NCI-H524 (cell line): Measurements from ENCODE around the gene ZSWIM6.
A peak's percentile ranks its signal among the peaks of the same experiment; 100 is the strongest.

Experiments
- DNase-seq, 2 experiments: peaks; one replicate each; lab custom pipeline; 2025; lab: John Stamatoyannopoulos, UW

The ZSWIM6 gene

DNA sequence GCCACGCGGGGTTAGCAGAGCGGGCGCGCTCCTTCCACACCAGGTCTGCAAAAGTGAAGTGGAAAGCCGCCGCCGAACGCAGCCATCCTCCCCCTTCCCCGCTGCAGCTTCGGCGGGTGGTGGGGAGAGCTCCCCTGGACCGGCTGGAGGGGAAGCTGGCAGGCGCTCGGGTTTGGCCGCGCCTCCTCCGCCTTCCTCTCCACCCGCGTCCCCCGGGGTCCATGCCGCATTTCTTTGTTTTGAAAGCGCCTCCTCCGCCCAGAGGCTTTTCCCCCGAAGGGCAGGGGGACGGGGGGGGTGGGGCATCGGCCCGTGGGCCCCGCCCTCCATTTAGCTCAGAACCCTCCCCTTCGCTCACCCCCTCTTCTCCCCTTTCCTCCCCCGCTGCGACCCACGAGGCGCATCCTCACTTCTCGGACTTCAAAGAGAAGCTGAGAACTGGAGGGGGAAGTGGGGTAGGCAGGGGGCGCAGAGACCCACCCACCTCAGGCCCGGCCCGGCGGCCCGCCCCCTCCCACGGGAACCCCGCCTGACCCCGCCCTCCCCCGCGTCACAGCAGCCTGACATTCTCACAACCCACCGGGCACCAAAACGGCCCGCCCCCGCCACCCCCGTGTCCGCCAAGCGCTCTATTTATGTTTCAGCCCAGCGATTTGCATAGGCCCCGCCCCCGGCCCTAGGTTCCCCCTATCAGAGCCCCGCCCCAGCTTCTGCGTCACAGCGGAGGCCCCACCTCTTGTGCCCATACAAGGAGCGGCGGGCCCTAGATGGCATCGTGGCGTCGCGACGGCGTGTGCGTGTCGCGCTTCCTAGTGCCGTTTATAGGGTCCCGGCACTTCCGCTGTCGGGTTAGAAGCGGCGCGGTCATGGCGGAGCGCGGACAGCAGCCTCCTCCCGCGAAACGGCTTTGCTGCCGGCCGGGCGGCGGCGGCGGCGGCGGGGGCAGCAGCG, at the start of gene ZSWIM6:
TSS of gene ZSWIM6 (plus strand) at position 852 of the 951 bp plus-strand sequence. CDS start at position 867, 15 bp downstream.
- DNase-seq: peak; percentile 98 to 99

DNA sequence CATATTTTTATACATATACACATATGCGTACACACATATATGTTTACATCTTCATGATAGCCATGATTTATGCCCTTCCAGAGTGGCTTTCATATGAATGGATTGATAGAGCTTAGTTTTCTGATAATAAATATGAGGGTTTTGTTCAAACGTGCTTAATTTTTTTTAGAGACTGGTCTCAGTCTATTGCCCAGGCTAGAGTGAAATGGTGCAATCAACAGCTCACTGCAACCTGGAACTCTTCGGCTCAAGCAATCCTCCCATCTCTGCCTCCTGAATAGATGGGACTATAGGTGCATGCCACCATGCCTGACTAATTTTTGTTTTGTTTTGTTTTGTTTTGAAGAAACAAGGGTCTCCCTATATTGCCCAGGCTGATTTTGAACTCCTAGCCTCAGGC, 48.6 kb upstream of the ZSWIM6 start:
- no peak for DNase-seq

DNA sequence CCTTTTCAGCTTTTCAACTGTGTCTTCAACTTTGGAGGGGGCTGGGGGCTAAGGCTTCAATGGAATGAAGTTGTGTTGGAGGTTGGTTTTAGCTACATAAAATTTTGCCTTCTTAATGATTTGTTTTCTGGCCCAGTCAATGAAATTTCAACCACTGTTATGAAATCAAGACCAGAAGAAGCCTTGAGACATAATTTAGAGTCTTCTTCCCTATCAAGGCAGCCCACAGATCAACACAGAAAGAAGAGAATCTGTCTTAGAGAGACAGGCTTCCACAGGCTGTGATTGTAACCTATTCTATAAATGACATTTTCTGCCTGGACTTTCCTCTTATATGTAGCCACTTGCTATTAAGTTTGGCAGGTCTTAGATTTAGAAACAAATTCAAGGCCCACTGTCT, 46.5 kb upstream of the ZSWIM6 start:
- no peak for DNase-seq

DNA sequence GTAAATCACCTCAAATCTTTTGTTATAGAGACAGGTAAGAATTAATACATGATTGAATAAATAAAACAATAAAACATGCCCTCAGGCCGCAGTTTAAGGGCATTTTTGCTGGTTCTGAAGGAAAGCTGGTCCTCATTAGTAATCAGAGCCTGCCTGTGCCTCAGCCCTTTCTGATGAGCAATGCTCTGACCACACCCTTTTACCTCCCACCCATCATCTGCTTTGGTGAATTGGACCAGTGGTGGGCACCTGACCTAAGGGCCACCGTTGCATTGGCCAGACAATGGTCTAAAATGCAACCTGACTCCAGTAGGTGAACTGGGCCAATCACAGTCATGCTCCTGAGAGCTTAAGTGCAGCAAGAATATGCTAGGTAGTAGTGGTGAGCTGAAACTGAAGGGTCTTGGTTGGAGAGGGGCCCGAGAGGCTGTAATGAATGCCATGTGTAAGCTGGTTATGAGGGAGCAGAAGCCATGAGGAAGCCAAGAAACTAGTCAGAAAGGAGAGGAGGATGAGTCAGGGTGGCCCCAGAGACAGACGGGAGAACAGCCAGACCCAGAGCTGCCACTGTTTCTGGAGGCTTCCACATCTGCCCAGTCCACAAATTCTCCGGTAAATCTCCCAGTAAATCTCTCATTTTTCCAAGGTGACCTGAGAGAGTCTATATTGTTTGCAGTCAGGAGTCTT, 45.5 kb upstream of the ZSWIM6 start:
- no peak for DNase-seq

DNA sequence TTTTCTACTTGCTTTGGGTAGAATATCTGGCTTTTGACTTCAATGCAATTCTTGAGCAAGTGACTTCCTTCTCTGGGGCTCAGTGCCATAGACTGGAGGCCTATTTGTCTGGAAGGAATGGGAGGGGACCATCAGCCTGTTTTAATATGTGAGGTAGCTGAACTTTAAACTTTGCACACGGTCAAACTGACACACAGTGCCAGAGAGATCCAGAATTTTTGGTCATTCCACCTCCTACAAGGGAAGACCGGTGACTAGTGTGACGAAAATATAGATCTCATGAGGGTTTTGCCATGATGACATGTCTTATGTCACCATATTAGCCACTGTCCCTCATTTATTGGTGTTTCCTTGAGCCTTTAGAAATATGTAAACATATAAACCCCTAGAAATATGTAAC, 44.6 kb upstream of the ZSWIM6 start:
- no peak for DNase-seq

DNA sequence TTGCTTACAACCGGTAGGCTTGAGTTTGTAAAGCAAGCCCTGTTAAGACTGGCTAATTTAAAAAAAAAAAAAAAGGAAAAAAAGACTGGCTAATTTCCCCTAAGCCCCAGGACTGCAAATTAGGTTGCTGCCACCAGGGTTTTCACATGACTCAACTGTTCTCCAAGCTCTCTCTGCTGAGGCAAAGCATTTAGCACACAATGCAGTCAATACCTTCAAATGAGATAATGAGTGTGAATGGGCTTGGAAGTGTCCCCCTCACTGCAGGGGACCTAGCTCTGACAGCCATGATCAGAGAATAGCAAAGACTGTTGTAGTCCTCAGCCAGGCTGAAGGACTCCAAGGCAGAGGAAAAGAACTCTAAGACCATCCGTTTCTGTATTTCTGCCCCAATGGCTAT, 42.8 kb upstream of the ZSWIM6 start:
- no peak for DNase-seq

DNA sequence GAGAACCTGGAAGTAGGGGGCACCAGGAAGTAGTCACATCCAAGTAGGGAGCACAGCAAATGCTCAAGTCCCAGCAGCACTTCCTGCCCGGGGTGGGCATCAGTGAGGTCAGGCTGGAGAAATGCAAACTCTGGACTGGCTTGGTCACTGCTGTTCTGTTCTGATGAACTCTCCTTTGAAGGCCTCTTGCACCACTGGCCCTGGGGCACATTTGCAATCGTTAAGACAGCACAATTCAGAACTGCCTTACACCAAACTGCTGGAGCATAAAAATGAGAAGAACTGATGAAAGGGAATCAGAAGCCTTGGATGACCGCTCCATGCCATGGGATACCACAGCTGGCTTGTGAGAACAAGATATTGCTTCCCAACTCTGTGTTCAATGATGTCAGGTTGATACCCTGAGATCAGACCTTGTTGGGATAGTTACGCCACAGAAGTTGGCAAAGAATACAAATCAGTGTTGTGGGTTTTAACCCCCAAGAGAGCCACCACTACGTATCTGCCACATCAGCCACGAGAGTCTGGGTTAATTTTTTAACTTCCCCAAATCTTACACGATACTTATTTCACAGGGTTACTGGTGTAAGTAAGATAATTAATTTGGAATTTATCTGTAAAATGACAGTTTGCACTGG, 42.3 kb upstream of the ZSWIM6 start:
- no peak for DNase-seq

DNA sequence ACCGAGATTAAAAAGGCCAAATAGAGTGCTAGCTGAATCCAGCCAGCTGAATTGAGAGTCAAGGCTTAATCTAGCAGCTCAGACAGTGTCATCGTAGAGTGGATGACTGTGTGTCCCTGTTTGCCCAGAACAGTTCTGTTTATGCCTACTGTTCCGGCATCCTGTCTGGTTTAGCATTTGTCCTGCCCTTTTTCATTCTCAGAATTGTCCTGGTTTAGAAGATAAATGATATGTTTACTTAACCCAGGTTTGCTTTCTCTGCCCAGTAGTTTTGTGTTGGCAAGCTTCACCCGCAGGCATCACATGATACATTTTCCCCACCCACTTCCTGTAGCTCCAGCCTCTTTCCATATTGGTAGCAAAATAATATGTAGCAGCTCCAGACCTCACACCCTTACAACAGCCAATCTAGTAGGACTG, 41.3 kb upstream of the ZSWIM6 start:
- DNase-seq: no peak

DNA sequence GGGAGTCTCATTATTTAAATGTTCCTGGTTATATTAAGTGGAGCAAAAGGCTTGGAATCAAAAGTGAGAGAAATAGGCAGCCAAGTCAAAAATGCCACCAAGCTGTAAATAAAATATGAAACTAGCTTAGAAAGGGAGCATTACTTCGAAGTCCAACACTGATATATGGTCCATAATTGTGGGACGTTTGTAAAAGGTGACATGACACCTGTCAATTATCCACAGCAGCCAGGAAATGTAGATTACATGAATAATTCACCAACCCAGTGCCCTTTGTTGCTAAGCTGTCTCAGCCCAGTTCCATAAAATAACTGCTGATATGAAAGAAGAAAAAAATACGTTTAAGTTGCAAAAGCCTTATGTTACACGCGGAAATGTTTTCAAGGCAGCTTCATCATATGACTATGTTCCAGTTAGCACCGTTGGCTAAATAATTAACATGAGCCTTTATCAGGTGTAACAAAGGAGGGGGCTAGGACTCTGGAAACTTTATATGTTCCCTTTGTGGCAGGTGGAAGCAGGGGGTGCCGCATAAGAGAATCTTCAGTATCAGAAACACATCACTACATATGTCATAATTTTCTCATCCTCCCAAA, 39.9 kb upstream of the ZSWIM6 start:
- DNase-seq: no peak

DNA sequence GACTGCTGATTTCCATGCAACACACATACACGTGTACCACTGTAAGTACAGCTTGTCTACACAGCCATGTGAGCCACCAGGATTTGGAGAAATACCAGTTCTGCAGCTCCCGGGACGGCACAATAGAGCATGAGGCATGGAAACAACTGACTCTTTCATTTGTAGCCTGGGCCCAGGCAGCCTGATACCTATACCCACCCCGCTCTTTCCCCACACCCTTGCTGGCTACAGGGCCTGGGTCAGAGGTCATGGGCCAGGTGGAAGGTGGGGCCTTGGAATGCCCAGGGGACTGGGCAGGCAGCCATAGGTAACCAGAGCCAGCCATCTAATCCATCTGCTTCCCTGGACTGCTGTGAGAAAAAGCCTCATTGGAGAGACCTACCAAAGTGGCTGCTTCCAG, 39.0 kb upstream of the ZSWIM6 start:
- DNase-seq: no peak

DNA sequence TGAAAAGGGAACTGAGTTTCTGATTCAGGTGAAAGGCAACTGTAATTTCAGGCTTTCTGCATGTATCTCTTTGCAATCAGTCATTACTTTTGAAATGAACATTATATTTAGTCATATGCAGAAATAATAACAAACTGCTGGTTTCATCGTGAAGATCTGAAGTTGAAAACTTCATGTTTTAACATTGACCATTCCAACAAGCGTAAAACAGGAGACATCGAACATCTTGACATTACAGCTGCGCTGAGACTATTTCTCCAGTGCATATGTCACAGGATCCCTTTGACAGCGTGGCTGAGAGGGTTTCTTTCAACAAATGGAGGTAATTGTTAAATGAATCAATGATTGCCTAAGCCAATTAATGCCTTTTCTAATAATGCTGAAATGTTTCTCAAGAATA, 38.2 kb upstream of the ZSWIM6 start:
- DNase-seq: no peak

DNA sequence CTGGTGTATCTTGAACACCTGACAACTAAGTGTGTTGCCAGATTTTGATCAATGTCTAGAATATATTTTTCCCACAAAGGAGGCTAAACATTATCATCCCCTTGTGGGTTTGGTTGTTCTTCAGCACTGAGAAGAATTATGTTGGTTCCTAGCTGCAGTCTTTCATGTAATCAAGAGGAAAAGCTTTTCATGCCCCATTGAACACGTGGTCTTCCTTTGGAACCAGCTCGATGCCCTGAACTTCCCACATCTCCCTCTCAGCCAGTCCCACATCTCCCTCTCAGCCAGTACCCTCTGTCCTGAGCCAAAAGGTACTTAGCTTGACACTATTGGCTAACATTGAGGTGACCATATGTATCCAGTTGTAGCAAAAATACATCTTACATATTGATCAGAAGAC, 36.7 kb upstream of the ZSWIM6 start:
- no peak for DNase-seq

DNA sequence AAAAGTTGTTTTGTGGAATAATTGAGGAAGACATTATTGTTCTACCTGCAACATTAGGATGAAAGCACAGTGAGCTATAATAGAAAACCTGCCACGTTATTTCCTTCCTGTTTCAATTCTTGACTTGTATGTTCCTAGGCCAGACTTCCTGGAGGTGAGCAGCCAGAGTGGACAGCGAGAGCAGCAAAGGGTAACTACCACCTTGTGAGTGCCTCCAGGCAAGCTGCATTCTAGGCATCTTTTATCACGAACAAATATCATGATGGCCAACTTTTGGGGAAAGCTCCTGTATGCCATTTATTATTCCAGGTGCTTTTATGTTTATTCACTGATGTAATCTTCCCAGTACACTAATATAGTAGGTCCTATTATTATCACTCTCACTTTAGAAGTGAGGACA, 34.0 kb upstream of the ZSWIM6 start:
- DNase-seq: no peak

DNA sequence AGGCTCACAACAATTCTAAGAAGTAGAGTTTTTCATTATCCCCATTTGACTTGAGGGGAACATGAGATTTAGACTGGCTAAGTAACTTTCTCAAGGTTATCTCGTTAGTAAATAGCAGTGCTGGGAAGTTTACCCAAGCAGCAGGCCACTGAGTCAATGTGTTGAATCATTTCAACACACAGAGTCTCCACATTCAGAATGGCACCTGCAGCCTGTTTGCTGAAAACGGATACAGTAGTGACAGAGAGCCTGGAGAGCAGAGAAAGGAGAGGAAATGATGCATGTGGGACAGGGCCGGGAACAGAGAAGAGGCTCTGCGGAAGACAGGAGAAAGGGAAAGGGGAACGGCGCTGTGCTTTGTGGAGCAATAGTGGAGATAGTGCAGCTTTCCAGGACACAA, 33.5 kb upstream of the ZSWIM6 start:
- no peak for DNase-seq

DNA sequence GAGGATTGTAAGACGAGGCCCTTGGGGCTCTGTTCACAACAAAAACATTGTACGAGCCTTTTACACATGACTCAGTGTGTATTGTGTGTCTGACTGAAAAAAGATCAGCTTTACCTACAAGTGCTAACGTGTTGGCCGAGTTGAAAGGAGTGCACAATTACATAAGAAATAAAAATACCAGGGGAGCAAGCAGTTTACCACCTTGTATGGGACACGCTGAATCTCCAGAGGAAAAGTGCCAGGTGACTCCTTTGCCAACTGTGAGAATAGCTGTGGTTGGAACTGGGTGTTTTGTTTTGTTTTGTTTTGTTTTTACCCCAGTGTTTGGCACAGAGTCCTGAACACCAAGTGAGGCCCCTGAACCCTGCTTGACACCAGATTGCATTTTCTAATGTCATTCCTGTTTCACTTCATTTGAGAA, 32.8 kb upstream of the ZSWIM6 start:
- no peak for DNase-seq

DNA sequence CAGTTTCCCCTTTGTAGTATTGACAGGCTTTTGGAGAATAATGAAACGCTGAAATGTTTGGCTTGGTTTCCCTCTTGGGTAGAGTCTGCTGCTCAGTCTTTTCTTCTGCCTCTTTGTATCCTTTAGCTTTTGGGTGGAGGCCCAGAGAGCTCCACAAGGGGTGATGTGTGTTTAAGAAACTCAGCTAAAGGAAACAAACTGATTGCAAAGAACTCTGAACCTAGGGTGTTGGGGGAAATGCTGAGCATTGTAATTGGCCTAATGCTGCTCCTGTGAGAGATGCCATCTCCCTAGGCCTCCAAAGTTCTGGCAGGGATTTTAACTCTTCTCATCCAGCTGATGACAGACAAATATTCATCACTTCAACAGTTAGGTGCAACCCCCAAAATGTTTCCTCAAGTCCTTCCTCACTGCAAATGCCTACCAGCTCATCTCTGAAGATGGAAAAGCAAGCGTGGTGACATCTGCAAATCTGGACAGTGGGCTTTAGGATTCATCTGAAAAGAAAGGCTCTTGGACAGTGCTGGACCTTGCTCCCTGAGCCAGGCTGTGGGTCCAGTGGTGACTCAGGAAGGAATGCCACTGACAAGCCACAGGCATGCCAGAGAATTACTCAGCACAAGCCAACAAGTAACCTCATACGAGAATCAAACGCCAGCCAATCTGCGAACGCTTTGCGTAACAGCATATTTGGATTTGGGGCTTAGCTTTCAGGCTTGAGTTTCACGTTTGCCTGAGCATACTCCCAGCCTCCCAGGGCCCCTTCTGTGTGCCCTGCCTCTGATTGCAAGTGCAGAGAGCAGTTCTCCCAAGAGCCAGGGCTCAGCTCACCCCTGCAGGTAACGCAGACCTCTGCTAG, 30.5 kb upstream of the ZSWIM6 start:
- no peak for DNase-seq

DNA sequence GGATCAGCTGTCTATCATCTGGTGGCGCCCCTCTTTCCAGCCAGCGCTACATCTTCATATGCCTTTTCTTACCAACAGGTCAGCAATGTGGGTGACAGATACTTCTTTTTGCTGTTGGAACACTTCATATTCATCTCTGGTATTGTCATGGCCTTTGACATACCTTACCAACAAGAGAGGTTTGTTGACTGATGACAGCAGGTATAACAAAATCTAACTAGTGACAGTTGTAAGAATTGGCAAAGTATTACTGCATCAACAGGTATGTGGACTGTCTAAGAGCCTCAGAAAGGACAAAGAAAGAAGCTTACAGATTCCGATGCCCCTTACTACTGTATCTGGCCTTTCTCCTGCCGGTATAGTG, 29.9 kb upstream of the ZSWIM6 start:
- no peak for DNase-seq

DNA sequence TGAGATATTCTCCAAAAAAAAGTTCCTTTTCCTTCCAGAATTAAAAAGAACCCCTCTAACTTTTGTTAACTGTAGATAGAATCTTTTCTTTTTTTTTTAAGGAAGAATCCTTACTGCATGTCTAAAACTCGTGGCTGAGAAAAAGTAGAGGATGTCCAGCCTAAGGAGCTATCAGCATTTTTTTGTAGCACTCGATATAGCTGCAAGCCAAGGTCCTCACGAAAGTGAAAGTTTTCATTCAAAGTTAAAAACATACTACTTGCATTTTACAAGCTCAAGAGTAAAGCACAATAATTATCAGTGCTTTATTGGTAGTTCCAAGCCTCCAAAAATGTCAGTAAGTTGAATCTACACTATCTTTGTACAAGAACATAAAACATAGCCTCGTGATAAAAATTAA, 28.7 kb upstream of the ZSWIM6 start:
- no peak for DNase-seq

DNA sequence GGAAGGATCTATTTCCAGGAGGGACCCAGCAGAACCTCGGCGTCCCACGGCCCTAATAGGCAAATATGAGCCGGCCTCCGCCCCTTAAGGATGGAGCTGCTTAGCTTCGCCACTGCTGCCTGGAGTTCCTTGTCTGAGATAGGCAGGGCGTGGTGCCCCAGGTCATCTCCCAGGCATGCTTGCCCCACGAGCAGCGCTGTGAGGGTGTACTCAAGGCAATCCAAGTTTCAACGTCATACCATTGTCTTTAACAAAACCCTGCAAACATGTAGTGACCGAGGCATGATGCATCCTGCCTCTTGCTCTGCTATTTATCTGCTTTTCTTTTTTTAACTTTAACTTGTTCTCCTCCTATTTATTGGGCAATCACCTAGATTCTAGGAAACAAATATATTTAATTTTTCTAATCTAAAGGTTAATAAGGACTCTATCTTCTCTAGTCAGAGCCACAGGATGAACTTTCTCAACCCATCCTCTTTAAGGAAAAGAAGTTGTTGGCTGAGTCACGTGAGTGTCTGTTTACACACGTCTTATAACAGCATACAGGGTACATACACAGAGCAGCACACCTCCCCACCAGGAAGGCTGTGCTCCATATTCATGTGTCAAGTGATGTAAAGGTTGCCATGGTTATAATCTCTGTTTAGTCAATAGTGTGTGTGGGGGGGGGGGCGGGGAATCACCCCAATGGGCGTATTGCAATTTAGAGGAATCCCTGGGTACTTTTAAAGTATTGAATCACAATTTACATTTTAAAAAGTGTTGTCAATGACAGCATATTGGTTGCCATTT, 27.3 kb upstream of the ZSWIM6 start:
- no peak for DNase-seq

DNA sequence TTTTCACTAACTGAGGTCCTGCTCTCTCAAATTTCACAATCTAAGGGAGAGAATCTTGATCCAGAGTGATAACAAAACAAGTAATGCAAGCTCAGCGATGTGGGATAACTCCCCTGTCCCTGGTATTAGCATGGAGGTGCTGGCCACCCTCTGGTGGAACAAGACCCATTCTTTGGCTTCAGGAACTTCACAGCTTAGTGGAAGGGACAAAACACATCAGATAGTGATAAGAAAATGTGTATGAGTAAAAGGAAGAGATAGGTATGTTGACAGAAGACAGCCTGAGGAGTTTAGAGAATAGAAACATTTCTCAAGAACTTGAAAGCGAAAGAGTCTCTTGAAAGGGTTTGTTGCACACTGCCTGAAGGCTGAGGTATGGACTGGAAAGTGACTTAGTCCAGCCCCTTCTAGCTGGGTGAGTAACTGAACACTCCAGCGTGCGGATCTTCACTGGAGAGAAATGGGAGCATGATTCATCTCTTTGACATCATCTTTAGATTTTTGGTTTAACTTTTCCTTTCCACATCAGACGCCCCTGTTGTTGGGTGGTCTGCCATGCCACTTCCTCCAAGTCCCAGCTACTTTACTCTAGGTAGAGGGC, 25.4 kb upstream of the ZSWIM6 start:
- no peak for DNase-seq
